GM21576 (cell line): ENCODE results near the gene ANKRD40.
"Not testable (repeated sequence)": the region's sequence is repeated elsewhere in the genome, so short reads cannot be mapped to it uniquely, and the experiment has no call there.

ENCODE experiments used
- ATAC-seq: cut with Tn5 transposase; IDR thresholded peaks from one replicate; pipeline ENCODE4 v1.9.1; 2021; ENCODE audit warnings: mild to moderate bottlenecking, moderate library complexity; ENCODE audit not compliant: unreplicated experiment

Gene ANKRD40

DNA sequence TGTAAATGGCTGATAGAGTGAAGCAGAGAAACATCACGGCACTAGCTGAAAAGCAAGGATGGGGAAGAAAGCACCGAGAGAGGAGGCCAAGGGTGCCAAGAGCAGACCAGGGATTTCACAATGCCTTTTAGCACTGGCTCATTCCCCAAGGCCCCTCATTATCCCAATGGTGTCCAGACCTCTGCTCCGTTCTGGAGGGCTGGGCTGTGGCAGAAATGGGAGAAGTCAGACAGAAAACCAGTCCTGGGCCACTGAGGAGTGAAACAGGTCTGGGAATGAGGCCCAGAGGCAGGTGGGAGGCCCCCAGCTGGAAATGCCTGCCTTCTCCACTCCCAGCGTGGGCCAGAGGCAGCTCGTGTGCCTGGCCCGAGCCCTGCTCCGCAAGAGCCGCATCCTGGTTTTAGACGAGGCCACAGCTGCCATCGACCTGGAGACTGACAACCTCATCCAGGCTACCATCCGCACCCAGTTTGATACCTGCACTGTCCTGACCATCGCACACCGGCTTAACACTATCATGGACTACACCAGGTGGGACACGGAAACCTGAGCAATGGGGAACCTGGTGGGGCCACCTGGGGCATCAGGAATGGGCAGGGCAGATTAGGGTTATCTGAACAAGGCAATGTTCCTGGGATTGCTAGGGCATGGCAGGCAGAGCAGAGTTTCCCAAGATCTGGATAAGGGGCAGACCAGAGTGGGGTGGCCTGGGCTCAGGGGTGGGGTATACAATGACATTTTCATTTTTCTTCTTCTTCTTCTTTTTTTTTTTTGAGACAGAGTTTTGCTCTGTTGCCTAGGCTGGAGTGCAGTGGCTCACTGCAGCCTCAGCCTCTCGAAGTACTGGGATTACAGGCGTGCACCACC, 20.3 kb downstream of the ANKRD40 start:
- no peak for ATAC-seq

DNA sequence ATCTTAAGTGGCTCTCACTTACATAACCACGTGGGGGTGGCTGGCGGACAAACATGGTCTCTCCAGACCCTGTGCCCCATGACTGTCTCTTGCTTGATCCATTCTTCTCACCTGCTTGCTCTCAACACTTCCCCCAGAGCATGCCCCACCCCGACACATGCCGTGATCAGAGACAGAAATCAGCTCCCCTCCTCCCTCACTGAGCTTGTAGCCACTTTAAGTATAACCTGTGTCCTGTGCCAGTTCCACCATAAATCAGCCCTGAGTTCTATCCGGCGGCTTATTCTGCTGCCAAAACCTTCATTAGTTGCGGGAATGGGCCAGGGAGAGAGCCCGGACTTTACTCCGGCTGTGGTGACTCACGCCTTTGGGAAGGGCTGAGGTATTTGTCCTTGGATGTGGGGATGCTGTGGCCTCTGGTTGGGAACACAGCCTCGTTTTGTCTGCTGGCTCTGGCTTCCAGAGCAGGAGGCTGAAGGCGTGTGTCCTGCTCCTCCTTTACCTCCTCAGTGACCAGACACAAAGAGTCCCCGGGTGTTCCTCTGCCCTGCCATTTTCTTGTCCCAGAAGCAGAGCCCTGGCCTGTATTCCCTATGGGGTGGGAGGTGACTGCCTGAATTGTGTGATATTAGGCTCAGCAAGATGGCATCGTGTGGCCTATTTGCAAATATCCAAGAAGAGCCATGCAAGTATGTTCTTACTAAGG, 21.1 kb downstream of the ANKRD40 start:
- ATAC-seq: no peak

DNA sequence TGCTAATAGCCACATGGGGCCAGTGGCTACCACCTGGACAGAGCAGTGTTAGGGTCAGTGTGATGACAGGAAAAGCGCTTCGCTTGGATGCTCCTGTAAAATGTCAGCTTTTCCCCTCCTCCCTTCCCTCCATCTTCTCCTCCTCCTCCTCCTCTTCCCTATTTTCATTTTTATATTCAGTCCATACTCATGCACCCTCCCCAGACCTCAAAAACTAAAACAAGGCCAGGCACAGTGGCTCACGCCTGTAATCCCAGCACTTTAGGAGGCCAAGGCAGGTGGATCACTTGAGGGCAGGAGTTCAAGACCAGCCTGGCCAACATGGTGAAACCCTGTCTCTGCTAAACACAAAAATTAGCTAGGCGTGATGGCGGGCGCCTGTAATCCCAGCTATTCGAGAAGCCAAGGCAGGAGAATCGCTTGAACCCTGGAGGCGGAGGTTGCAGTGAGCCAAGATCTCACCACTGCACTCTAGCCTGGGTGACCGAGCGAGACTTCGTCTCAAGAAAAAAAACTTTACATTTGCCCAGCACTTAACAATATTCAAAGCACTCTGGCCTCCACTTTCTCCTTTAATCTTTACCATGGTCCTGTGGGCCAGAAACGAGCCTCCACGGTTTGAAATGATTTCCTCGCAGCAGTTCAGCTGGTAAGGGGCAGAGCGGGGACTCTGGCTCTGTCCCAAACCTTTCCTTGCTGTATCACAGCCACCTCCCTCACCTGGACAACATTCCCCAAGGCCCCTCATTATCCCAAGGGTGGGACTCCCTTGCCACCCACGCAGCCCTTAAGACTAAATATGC, 21.8 kb downstream of the ANKRD40 start:
- no peak for ATAC-seq

DNA sequence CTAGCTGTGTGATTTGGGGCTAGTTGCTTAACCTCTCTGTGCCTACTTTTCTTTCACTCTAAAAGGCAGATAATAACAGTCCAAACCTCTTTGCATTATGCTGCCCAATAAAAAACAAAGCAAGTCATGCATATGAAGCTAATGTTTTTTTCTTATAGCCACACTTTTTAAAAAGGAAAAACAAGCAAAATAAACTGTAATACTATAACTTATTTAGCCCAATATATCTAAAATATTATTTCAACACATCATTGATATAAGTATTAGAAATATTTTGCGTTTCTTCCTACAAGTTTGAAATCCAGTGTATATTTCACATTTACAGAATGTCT, 22.4 kb downstream of the ANKRD40 start:
- ATAC-seq: no peak

DNA sequence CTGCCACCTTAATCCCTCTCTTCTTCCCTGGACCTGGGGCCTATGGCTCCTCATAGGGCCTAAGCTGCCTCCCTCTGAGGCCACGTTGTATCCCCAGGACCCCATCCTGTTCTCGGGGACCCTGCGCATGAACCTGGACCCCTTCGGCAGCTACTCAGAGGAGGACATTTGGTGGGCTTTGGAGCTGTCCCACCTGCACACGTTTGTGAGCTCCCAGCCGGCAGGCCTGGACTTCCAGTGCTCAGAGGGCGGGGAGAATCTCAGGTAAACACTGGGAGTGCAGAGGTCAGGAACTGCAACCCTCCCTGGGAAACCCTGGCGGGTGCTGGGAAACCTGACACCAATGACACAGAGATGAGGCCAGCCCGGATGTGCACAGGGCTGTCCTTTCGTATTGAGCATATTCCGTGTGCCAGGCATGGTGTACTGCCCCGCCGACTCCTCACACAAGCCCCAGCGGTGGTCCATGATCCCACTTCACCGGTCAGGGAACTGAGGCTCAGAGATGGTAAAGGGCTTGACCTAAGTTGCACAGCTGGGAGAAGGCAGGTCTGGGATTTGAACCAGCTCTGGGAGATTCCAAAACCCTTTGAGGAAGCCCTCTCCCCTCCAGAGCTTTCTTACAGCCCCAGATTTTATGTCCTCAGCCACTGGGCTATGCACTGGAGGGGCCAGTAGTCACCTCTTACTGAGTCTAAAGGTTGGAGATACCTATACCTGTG, 22.9 kb downstream of the ANKRD40 start:
- ATAC-seq: no peak

DNA sequence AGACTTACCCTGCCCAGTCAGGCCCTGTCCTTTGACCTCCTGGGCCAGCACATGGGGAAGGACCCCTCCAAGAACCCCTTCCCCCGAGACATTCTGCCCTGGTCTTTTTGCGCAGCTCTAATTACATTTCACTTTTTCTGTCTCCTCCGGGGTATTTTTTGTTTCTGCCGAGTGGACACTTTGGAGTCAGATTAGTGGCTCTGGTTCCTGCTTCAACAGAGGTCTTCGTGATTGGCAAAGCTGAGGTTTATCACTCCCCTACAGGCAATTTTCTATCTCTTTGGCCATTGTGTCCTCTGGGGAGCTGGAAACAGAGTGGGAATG, 23.5 kb downstream of the ANKRD40 start:
- no peak for ATAC-seq

DNA sequence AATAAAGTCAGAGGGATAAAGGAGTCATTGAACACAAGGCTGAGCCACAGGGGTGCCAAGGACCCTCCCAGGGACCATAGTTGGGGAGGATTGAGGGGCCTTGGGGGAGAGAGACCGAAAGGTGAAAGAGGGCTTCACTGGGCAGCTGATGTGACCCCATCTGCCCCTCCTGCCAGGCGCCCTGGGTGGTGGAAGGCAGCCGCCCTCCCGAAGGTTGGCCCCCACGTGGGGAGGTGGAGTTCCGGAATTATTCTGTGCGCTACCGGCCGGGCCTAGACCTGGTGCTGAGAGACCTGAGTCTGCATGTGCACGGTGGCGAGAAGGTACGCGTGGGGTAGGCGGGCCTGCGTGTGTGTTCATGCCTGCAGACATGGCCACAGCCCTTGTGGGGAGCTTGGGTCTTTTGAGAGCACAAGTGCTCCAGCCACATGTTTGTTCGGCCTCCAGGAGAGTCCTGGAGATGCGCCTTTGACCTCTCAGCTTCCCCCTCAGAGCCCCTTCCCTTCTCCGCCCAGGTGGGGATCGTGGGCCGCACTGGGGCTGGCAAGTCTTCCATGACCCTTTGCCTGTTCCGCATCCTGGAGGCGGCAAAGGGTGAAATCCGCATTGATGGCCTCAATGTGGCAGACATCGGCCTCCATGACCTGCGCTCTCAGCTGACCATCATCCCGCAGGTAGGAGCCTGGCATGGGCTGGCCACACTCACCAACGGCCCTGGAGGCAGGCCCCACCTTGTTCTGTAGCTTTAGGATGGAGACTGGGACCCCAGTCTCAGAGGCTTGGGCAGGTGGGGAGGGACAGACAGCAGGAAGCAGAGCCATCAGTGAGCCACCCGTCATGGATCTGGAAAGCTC, 24.1 kb downstream of the ANKRD40 start:
- ATAC-seq: no peak

DNA sequence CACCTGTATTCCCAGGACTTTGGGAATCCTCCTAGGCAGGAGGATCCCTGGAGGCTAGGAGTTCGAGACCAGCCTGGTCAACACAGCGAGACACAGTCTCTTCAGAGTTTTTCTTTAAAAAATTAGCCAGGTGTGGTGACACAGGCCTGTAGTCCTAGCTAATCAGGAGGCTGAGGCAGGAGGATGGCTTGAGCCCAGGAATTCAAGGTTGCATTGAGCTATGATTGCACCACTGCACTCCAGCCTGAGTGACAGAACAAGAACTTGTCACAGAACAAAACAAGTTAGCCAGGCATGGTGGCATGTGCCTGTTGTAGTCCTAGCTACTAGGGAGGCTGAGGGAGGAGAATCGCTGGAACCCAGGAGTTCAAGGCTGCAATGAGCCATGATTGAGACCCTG, 24.8 kb downstream of the ANKRD40 start:
- ATAC-seq: no peak

DNA sequence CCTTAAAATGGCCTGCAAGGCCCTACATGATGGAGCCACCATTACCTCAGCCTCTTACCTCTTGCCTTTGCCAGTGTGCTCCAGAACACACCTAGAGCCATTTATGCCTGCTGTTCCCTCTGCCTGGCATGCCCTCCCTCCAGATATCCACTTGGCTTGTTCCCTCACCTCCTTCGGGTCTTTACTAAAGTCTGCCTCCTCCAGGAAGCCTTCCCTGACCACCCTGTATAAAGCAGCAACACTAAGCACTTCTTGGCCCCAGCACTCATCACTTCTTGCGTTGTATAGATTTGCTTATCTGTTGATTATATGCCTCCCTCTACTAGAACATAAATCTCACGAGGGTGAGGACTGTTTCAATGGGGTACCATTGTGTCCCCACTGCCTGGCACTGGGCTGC, 25.3 kb downstream of the ANKRD40 start:
- ATAC-seq: no peak

DNA sequence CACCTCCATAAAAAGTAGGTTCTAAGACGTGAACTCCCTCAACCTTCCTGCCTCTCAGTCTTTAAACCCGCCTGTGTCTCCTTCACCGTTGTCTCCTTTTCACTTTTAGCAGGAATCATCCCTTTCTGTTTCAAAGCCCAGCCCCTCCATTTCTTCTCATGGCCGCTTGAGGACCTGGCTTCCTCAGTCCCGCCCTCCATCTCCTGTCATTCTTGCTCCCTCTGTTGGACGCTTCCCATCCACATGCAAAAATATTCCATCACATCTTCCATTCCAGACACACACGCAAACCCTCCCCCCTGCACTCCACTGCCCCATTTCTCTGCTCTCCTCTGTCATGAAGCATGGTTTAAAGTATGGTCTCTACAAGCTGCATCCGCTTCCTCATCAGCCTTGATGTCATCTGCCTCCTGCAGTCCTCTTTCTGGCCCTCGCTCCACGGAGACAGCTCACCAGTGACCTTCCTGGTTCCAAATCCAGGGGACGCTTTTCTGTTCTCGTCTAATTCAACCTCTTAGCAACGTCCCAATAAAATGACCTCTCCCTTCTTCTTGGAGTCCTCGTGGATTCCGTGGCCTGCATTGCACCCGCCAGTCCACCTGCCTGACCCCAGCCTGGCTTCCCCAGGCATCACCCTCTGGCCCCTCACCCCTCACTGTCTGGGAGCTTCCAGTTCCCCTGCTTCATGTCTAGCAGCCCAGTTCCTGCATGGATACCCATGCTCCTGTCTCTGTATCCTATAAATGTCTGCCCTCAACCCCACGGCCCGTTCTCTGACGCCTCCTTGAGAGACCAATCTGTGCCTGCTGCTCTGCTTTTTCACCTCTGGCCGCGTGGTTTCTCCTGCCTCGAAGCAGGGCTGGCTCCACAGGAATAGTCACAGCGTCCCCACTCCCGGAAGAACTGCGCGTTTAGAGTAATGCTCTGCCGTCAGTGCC, 26.2 kb downstream of the ANKRD40 start:
- ATAC-seq: no peak

DNA sequence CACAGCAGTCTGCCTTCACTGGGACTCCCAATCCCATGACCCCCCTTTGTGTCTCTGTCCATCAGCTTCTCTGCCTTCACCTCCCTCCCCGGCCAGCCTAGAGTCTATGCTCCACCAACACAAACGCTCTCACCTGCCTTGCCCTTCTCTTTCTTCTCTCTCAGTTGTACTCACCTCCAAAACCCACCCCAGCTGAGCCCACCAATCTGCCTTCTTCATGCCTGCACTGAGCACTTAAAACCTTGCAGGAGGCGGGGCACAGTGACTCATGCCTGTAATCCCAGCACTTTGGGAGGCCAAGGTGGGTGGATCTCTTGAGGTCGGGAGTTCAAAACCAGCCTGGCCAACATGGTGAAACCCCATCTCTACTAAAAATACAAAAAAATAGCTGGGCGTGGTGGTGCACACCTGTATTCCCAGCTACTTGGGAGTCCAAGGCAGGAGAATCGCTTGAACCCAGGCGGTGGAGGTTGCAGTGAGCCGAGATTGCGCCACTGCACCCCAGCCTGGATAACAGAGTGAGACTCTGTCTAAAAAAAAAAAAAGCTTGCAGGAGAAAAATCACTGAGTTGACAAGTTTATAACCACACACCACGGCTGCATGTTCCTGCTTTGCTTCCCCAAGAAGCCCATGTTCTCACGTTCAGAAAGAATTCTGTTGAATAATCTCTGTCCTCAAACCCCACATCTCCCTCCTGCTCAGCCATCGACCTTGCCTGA, 27.0 kb downstream of the ANKRD40 start:
- ATAC-seq: not testable (repeated sequence)

DNA sequence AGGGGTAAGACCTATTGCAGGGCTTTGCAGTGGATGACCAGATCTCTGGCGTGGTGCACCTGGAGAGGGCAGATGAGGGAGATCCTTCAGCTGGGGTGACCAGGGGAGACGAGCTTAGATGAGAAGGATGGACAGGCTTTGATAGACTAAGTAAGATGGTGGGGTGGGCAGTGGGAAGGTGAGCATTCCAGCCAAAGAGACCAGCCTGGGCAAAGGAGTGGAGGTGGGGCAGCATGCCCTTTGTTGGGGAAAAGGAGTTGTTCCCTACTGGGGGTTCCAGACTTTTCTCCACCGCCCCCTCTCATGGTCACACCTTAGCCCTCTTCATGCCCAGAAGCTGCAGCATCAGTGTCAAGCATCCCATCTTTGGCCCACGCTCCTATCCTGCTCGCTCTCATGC, 27.6 kb downstream of the ANKRD40 start:
- ATAC-seq: no peak

DNA sequence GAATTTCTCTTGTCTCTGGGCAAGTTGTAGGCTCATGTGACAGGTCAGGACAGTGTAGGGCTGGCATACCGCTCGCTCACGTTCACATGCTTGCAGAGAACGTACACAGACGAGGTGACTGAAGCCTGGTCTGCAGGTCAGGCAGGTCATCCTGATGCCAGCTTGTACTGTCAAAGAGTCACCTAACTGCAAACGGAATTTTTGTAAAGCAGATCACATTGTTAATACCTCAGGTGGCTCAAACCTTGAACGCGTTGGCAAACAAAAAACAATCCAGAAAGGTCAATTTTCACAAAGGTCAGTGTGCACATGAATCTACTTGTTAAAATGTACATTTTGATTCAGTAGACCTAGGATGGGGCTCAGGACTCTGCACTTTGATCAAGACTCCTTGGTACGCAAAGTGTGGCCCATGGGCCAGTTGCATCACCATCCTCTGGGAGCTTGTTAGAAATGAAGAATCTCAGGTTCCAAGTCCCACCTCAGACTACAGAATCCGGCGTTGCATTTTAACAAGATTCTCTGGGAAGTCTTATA, 28.6 kb downstream of the ANKRD40 start:
- no peak for ATAC-seq

DNA sequence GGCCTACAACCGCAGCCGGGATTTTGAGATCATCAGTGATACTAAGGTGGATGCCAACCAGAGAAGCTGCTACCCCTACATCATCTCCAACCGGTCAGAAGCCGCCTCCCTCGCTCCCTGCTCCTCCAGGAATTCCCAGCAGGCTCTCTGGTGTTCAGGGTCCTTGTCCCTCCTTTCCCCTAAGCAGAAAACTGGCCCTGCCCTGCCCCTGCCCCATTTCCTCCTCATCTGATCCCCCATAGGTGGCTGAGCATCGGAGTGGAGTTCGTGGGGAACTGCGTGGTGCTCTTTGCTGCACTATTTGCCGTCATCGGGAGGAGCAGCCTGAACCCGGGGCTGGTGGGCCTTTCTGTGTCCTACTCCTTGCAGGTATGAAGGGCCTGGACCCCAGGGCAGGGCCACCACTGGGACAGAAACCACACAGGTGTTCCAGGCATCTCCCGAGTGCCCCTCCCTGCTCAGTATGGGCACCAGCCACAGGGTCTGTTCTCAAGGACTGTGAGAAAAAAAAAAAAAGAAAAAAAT, 29.8 kb downstream of the ANKRD40 start:
- no peak for ATAC-seq

DNA sequence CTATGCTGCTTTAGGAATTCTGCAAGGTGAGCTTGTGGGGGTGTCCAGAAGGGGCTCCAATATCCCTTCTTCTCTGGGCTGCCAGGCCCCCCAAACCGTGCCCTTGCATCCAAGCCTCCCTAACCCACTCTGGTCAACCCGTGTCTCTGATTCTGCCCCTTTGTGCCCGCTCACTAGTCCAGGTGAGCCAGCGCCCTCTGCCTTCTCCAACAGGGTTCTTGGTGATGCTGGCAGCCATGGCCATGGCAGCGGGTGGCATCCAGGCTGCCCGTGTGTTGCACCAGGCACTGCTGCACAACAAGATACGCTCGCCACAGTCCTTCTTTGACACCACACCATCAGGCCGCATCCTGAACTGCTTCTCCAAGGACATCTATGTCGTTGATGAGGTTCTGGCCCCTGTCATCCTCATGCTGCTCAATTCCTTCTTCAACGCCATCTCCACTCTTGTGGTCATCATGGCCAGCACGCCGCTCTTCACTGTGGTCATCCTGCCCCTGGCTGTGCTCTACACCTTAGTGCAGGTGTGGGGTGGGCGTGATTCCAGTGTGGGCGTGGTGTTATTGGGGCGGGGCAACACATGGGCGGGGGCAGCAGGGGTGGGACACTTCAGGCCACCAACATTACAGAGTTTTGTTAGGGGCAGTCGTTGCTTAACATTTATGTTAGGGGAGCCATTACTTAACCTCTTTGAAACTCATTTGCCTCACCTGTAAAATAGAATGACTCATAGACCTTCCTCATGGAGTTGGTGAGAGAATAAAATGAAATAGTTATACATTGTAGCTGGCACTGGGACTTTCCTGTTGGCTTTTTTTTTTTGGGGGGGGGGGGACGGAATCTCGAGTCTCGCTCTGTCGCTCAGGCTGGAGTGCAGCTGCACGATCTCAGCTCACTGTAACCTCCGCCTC, 31.4 kb downstream of the ANKRD40 start:
- ATAC-seq: no peak

DNA sequence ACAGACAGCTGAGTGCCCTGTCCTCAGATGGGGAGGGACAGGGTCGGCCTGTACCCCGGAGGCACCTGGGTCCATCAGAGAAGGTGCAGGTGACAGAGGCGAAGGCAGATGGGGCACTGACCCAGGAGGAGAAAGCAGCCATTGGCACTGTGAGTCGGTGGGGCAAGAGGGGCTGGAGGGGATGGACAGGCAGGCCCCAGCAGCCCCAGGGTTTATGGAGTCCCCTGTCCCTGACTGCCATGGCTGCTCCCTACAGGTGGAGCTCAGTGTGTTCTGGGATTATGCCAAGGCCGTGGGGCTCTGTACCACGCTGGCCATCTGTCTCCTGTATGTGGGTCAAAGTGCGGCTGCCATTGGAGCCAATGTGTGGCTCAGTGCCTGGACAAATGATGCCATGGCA, 32.1 kb downstream of the ANKRD40 start:
- ATAC-seq: no peak

DNA sequence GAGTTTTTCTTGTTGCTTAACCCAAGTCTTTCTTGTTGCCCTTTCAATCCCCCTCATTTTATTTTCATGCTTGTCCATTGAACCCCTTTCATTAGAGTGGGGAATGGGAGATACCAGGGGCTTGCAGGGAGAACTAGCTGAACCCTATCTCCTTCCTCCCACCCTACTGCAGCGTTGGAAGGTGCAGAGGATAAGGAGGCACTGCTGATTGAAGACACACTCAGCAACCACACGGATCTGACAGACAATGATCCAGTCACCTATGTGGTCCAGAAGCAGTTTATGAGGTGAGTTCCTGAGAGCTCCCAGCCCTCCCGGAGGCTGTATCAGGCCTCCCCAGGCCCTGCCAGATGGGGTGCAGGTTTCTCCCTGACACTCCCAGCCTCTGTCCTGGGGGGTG, 32.5 kb downstream of the ANKRD40 start:
- no peak for ATAC-seq
